Measurements from ENCODE around the gene INPP4B. TPM values are rescaled to one million over a fixed set of nuclear protein-coding genes. Genes with fewer than 3 reads are reported as not detected.
"Not testable (repeated sequence)": the region's sequence is repeated elsewhere in the genome, so short reads cannot be mapped to it uniquely, and the experiment has no call there.

Gene INPP4B
- total RNA-seq, 1 donor = 54.2 TPM

- no peak for TF ChIP-seq CTCF (IDR thresholded peaks at IDR 0.05; ENCODE audit: insufficient read depth, low read length)
- DNase-seq (ENCODE audit: low read depth) = peak; percentile 98
- H3K4me3 ChIP-seq (ENCODE audit: low read depth, low read length) = peak overlapping the region; percentile 2
Observed at GRCh38 chr4:142817442-142817841, 28.7 kb downstream of the INPP4B start.

GRCh38 chr4:142815834-142816233 lies 30.3 kb downstream of the INPP4B start:
- H3K4me3 ChIP-seq (ENCODE audit: low read depth, low read length) = no peak overlapping the region
- DNase-seq (ENCODE audit: low read depth) = peak; percentile 68
- no peak for TF ChIP-seq CTCF (IDR thresholded peaks at IDR 0.05; ENCODE audit: insufficient read depth, low read length)

- H3K4me3 ChIP-seq (ENCODE audit: low read depth, low read length) = no peak overlapping the region
- no peak for TF ChIP-seq CTCF (IDR thresholded peaks at IDR 0.05; ENCODE audit: insufficient read depth, low read length)
- DNase-seq (ENCODE audit: low read depth) = no peak
Observed at GRCh38 chr4:142813388-142813787, 32.7 kb downstream of the INPP4B start.

GRCh38 chr4:142812091-142812490 lies 34.0 kb downstream of the INPP4B start:
- TF ChIP-seq CTCF (IDR thresholded peaks at IDR 0.05; ENCODE audit: insufficient read depth, low read length) = no peak
- DNase-seq (ENCODE audit: low read depth) = no peak
- H3K4me3 ChIP-seq (ENCODE audit: low read depth, low read length) = no peak overlapping the region

GRCh38 chr4:142811034-142811433 lies 35.1 kb downstream of the INPP4B start:
- no peak for DNase-seq (ENCODE audit: low read depth)
- TF ChIP-seq CTCF (IDR thresholded peaks at IDR 0.05; ENCODE audit: insufficient read depth, low read length) = no peak
- H3K4me3 ChIP-seq (ENCODE audit: low read depth, low read length) = no peak overlapping the region

- H3K4me3 ChIP-seq (ENCODE audit: low read depth, low read length) = no peak overlapping the region
- peak; percentile 30 for DNase-seq (ENCODE audit: low read depth)
- TF ChIP-seq CTCF (IDR thresholded peaks at IDR 0.05; ENCODE audit: insufficient read depth, low read length) = no peak
Observed at GRCh38 chr4:142809559-142809958, 36.5 kb downstream of the INPP4B start.

- H3K4me3 ChIP-seq (ENCODE audit: low read depth, low read length); DNase-seq (ENCODE audit: low read depth): not testable (repeated sequence)
Observed at GRCh38 chr4:142803879-142804278, 42.2 kb downstream of the INPP4B start.
